Measurements from ENCODE around the gene MIOX.

MIOX gene

DNA sequence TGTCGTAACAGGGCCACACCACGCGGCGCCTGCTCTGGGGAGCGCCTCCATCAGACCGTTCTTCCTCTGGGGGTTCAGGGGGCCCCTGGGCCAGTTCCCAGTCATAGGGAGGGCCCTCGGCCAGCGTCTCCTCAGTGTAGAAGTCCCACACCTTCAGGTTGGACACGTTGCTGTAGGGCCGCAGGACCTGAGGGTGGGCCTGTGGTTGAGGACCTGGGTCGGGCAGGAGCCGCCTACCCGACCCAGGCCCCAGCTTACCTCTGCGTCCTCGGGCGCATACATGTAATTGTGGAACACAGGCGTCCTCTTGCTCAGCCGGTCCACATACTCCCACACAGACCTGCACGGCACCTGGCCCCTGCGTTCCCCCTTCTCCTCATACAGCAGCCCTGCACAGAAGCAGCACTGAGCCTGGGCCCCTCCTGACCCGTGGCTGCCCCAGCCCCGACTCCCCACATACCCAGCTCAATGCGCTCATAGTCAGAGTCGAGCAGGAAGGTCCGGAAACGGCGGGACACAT, 32.0 kb upstream of the MIOX start:
- no peak for DNase-seq (ENCODE audit: low read depth in 3 of 3)

DNA sequence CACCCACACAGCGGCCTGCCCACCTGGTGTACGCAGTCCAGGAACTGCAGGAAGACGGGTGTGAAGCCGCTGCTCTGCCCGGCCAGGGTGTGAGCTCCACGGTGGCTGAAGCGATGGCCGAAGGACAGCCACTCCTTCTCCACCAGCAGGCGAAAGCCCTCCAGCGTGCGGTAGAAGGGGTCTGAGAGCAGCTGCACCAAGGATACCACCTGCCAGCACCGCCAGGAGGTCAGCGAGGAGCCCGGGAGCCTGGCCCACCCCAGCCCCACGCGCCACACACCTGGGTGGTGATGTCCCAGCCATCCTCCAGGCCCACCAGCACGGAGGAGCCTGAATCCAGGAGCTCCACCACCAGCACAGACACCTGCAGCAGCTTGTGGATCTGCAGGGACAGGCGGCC, 31.5 kb upstream of the MIOX start:
- DNase-seq (ENCODE audit: low read depth in 3 of 3): no peak

DNA sequence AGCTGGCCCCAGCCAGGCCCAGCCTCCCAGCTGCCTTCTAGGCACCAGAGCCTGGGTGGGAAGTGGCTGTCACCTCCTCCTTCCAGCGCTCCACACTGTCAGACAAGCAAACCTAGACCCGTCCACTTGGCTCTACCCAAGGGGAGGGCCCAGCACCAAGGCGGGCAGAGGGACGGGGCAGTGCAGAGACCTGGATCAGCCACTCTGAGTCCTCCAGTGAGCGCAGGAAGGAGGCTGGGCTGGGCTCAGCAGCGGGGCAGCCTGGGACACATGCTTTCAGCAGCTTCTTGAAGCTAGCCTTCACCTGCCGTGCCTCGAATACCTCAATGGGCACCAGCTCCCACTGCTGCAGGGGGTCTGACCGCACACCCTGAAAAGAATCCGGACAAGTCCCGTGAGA, 30.6 kb upstream of the MIOX start:
- DNase-seq (ENCODE audit: low read depth in 3 of 3): no peak

DNA sequence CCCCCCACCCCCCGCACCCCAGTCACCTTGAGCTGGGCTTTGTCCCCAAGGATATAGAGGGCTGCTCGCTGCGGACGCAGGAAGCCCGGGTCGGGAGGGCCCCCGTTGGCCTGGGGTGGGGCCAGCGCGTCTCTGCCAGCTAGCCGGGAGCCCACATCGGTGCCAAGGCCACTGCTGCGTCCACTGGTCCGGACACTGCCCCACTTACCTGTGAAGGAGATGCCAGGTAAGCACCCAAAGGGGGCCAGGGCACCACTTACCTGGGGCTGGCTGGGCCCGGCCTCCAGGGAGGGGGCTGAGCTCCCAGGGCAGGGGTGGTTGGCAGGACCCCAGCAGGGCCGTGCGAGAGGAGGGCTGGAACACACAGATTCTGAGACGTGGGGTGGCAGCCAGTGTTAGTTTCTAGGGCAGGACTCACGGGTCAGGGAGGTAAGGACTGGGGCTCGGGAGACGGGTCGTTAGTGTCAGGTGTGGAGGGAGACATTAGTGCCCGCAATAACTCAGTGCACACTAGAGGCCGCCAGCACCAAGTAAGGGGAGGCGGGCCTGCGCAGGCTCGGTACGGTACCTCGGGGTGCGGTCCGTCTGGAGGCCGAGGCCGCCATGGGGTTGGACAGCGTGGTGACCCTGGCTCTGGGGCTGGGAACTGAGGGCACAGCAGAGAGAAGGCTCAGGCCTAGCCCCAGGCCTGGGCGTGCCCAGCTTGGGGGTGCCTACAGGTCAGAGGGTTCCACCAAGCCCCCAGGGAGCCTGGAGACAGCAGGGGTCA, 30.0 kb upstream of the MIOX start:
- DNase-seq (ENCODE audit: low read depth in 3 of 3): no peak

DNA sequence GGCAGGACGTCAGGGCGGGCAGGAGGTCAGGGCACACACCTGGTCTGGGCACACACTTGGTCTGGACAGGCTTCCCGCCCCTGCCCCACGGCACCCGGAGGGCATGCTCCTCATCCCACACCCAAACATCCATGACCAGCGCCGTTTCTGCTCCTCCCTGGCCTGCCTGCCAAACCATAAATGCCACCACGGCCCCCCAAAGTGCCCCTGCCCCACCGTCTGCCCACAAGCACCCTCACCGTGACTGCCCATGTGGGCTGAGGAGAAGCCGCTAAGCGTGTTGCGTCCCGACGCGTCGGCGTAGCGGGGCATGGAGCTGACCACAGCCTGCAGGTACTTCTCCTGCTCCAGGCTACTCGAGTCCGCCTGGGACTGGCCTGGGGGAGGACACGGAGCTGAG, 27.6 kb upstream of the MIOX start:
- no peak for DNase-seq (ENCODE audit: low read depth in 3 of 3)

DNA sequence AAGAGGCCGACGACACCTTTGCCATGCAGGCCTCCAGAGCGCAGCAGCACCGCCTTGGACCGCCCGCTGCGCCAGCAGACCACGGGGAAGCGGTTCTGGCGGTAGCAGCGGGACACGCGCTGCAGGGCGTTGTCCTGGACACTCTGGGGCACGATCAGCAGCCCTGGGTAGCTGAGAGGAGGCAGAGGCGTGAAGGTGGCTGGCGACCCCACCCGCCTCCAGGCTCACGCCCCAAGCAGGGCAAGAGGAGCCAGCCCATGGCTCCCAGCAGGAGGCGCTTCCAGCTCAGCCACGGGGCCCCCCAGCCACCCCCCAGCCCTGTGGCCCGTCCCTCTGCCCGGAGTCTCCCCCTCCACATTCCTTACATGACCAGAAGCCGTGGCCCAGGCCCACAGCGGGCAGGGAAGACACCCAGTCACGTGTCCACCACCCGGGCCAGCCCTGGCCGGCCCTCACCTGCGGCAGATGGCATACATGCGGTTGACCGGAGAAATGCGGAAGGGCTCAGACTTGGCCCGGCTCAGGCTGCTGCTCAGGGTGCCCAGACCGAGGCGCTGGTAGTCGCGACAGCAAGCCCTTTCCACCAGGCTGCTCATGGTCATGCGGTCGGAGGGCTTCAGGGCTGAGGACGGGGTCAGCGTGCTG, 27.0 kb upstream of the MIOX start:
- DNase-seq (ENCODE audit: low read depth in 3 of 3): no peak

DNA sequence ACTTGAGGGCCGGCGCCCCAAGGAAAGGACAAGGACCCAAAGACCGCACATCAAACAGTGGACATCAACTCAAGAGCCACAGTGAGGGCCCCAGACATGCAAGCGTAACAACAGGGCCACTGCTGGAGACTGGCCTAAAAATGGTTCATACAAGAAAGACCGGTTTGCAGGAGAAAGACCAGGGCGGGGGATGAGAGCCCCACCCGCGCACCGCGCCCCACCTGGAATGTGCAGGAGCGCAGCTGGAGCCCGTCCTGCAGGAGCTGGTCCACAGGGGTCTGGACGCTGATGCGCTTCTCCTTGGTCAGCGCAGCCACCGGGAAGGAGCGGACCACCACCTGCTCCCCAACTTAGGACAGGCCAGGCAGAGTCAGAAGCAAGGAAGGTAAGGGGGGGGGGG, 25.7 kb upstream of the MIOX start:
- no peak for DNase-seq (ENCODE audit: low read depth in 3 of 3)

DNA sequence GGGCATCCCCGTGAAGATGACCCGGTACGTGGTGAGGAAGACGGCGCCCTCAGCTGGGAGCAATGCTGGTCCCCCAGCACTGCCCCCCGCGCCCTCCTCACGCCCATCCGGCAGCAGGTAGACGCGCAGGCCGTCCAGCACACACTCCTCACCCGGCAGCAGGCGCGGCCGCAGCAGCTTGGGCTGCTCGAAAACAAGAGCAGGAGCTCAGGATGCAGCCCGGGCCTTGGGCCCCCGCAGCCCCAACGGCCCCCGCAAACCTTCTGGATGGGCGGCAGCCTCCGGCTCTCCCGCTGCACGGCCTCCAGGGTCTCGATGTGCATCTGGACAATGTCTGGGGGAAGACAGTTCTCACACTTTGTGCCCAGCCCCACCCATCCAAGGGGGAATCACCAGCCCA, 25.1 kb upstream of the MIOX start:
- DNase-seq (ENCODE audit: low read depth in 3 of 3): no peak

DNA sequence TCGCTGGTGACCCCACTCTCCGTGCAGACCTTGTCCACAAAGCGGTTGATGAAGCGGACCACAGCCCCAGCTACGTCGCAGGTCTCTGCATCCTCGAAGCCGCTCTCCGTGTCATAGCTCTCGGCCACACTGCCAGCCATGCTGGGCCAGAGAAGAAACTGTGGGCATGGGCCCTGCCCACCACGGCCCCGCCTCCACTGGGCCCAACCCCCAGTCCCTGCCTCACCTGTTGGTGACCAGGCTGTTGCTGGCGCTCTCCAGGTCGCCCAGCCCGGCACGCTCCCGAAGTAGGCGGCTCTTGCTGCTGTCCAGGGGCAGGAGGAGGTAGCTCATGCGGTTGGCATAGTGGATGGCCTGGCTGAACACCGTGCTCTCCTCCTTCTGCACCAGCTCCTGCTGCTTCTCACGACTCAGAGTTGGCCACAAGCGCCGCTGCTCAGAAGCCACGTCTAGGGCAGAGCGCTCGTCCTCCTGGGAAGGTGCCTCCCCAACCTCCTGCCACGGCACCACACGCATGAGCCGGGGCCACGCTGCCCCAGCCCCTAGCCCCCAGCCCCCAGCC, 24.6 kb upstream of the MIOX start:
- DNase-seq (ENCODE audit: low read depth in 3 of 3): no peak

DNA sequence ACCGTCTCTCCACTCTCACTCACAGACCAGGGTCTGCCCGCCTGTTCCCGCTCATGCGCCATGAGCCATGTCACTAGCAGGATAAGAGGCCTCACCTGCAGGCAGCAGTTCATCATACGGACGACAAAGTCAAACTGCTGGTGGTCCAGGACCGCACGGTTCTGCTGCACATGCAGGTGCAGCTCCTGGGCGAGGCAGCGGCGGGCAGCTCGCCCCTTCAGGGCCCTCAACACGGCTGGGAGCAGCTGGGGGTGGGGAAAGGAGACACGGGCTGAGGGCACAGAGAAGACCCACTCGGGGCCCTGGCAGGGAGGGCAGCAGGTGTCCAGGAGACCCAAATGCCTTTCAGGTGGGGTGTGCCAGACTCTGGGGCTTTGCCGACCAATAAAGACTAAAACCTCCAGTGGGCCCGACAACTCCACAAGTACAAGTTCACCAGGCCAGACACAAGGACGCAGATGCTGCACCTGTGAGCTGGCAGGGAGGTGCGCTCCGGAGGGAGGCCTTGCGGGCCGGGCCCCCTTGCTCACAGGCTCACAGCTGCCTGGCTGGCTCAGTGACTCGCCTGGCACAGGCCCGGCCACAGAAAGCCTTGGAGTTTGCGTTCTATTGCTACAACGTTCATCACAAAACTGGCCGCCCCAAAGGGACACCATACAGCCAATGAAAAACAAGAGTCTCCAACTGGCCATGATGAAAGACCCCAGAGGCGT, 23.3 kb upstream of the MIOX start:
- DNase-seq (ENCODE audit: low read depth in 3 of 3): no peak

DNA sequence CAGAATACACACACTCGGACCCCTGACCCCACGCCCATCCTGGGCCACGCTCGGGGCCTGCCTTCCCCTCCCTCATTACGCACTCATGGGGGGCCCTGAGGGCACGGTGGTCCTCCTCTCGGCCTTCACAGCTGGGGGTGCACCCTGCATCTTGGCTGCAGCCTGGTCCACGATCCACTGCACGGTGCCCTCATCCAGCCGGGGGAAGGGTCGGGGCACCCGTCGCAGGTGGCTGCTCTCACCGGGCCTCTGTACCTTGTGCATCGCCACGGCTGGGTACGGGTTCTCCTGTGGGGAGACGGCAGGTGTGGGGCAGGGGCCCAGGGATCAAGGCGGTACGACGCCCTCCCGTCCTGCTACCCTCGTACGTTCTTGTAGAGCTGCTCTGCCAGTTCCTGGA, 22.2 kb upstream of the MIOX start:
- DNase-seq (ENCODE audit: low read depth in 3 of 3): no peak

DNA sequence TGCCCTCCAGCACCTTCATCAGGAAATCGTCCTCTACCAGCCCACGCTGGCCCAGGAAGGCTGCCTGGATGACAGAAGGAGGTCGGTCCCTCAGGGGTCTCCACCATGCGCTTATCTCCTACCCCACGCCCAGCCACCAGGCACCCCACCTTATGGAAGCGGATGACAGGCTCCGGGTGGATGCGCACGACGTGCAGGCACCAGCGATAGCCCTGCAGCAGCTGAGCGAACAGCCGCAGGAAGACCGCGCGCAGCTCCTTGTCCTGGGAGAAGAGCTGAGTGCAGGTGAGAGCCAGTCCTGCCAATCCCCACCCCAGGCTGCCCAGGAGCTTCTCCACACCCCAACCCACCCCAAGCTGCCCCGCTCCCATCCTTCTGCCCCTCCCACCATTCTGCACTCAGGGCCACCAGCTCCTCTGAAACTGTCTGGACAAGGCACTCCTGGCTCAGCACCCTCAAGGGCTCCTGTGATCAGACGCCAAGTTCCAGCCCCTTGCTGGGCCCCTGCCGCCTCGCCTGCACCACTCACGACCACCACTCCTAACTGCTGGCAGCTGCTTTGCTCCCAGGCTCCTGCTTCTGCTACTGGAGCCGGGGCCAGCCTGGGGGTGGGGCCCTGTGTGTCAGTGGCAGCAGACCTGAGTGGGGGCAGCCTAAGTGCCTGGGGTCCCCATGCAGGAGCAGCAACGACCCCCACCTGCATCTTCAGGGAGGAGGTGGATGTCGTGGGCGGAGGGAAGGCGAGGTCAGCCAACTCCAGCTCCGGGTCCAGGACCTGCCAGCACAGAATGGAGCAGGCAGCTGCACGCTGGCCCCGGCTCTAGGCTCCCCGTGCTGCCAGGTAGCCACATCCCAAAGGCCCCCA, 21.4 kb upstream of the MIOX start:
- DNase-seq (ENCODE audit: low read depth in 3 of 3): no peak

DNA sequence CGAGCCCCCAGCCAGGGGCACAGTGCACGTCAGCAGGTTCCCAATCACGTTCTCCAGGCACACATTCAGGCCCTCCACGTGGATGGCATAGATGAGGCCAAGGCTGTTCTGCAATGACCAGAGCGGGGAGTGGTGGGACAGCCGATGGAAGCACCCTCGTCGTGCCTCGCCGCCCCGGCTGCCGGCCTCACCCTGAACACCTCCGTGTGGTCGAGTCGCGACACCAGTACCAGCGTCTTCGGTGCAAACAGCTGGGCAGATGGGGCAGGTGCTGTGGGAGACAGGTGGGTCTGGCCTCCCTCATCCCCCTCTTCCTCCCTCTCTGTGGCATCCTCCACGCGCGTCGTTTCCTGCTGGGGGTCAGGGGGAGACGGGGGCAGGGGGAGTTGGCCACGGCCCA, 19.3 kb upstream of the MIOX start:
- no peak for DNase-seq (ENCODE audit: low read depth in 3 of 3)

DNA sequence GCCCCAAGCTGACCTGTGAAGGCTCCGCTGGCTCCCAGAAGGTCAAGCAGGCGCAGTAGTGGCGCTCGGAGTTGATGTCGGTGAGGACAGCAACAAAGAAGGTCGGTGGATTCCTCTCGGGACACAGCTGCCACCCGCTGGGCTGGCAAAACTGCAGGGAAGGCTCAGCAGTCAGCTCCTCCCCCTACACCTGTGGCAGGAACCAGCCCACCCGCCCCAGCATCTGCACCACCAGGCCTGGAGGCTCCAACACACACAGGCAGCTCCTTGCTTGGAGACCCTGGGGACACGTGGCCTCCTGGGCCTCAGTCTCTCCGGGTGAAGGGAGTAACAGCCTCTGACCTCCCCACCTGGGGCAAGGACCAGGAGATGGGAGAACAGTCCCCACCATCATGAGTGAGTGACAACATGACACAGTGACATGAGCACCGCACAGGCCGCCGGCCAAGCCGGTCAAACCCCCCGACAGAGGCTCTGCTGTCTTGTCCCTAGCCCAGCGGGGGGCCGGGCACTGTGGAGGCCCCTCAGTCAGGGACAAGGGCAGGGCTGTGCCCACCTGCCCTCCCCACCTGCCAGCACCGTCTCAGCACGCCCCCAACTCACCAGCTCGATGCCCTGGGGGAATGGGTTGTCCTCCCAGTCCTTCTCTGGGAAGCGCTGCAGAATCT, 18.8 kb upstream of the MIOX start:
- DNase-seq (ENCODE audit: low read depth in 3 of 3): no peak

DNA sequence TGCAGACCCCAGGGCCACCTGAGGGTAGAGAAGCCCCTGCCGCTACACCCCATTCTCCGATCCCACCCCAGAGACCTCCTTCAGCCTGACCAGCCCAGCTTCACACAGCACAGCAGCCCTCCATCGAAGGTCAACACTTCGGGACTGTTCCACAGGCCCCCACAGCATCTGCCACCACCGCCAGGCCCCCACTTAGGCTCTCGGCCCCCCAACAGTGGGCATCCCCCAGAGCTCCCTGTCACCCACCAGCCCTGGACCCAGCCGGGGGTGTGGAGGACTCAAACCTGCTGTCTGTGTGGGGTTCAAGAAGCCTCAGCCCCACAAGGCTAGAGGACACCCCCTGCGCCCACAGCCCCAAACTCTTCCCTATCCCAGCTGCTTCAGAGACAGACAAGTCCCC, 18.0 kb upstream of the MIOX start:
- DNase-seq (ENCODE audit: low read depth in 3 of 3): no peak

DNA sequence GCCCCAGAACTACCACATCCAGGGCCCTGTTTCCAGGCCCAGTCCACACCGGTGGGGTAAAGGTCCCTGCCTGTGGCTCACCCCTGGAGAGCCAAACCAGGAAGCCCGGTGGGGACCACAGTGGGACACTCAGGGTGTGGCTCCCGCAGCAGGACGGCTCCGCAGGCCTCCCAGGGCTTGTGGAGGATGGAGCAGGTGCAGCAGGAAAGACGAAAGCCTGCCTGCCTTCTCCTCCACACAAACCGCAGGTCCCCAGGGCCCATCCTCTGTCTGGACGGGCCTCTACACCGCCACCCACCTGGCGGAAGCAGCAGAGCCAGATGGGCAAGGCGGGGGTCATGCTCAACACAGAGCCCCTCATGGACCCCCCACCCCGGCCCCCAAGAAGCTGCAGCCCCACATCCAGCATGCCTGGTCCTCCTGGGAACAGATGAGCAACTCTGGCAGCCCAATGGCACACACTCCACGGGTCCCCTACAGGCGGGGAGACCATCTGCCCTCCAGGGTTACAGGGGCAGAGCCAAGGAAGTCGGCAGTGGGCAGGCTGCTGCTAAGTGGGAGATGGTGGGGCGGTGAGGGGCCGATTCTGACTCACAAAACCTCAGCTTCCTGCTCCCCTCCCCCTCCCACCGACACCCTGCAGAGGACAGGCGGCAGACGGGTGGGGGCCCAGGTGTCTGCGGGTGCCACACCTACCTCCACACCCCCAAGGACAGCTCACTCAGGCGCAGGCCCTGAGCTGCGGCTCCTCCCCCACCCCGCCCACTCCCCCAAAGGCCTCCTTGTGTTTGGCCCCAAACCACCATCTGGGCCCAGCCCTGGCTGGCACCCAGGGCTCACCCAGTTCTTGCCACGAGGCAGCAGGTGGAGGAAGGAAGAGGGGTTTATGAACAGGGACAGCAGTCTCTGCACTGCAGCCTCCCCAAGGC, 17.0 kb upstream of the MIOX start:
- DNase-seq (ENCODE audit: low read depth in 3 of 3): peak; percentile 77 to 95 (median 90)

DNA sequence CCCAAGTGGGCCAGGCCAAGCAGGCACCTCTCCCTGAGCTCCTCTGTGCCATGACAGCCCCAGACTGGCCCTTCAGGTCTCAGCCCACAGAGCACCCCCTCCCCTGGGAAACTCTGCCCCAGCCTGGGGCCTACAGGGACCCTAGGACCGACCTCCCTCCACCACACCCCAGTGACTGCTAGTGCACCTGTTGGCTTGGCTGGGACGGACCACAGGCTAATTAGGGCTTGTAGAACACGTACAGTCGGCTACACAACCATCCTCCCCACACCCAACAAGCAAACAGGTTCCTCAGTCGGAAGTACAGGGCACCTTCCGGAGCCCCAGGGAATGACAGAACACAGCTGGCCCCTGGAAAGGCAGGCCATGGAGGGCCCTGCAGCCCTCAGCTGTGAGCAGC, 16.2 kb upstream of the MIOX start:
- DNase-seq (ENCODE audit: low read depth in 3 of 3): no peak

DNA sequence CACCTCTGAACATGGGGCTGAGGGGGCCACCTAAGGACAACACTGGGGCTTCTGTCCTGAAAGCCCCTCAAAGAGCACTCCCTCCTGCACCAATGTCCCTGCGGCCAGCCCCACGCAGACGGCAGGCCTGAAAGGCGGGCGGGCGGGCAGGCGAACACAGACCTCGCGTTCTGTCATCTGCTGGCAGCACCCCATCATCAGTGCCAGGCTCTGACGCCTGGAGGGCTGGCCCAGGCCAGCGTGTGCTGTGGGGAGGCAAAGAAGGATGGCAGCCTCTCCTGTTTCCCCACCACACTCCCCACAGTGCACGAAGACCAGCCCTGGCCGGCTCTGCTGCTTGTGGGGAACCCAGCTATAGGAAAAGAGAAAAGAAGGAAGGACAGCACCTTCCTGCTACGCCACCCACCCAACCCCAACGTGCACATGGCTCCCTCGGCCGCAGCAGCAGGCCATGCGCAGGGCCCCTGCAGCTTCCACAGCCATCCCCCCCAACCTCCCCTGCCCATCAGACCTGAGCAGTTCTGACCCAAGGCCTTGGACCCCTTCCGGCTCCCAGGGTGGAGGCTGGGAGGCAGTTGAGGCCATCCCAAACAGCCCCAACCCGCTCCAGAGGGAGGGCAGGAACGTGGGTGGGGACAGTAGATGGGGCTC, 15.3 kb upstream of the MIOX start:
- DNase-seq (ENCODE audit: low read depth in 3 of 3): no peak

DNA sequence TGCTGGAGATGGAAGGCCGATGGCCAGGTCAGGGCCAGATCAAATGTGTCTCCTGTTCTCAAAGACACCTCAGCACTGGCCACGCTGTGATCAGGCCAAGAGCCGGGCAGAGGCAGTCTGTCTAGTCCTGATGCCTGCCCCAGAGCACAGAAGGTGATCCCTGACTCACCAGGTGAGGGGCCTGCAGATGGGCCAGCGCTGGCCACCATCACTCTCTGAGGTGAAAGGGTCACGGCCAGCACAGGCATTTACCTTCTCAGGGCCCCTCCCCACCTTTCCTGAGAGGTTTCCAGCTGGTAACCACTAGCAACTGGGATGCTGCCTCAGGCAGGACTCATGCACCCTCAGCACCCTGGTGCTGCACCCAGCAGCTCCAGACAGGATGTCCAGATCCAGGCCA, 14.7 kb upstream of the MIOX start:
- DNase-seq (ENCODE audit: low read depth in 3 of 3): no peak
